Neuron (in vitro differentiated cells): ENCODE measurements around the gene NRDE2.
"Not testable (repeated sequence)": the region's sequence is repeated elsewhere in the genome, so short reads cannot be mapped to it uniquely, and the experiment has no call there.

Experiments
- H2AFZ ChIP-seq: one replicate; pipeline ENCODE4 v1.6.1; 2013; ENCODE audit warnings: low read depth, mild to moderate bottlenecking, inconsistent platforms, low read length, moderate library complexity
- H3K27me3 ChIP-seq: one replicate; pipeline ENCODE4 v1.6.1; 2013; ENCODE audit warnings: low read length; ENCODE audit not compliant: insufficient read depth
- H3K36me3 ChIP-seq: one replicate; pipeline ENCODE4 v1.6.1; 2013; ENCODE audit warnings: low read length; ENCODE audit not compliant: insufficient read depth
- H3K4me1 ChIP-seq: one replicate; pipeline ENCODE4 v1.6.1; 2013; ENCODE audit warnings: low read length; ENCODE audit not compliant: insufficient read depth
- H3K4me3 ChIP-seq: 2 replicates; pipeline ENCODE4 v1.5.1; 2013; ENCODE audit warnings: mild to moderate bottlenecking, low read length, moderate library complexity
- H3K9me3 ChIP-seq: one replicate; pipeline ENCODE4 v1.6.1; 2013; ENCODE audit warnings: low read length

The NRDE2 gene

GRCh38 chr14:90268420-90268819 is 63.3 kb downstream of the NRDE2 start:
- H3K36me3 ChIP-seq = peaks cover 86% of the 10 kb centered on the region
- H3K27me3 ChIP-seq = no peaks in the 10 kb centered on the region
- H2AFZ ChIP-seq = no peak overlapping the region
- no peaks in the 10 kb centered on the region for H3K4me1 ChIP-seq
- no peaks in the 10 kb centered on the region for H3K9me3 ChIP-seq
- no peak overlapping the region for H3K4me3 ChIP-seq

GRCh38 chr14:90266441-90267154 is 65.1 kb downstream of the NRDE2 start:
- H3K36me3 ChIP-seq = peaks cover 85% of the 10 kb centered on the region
- H3K4me3 ChIP-seq = no peak overlapping the region
- H2AFZ ChIP-seq = no peak overlapping the region
- no peaks in the 10 kb centered on the region for H3K4me1 ChIP-seq
- no peaks in the 10 kb centered on the region for H3K27me3 ChIP-seq
- H3K9me3 ChIP-seq = no peaks in the 10 kb centered on the region

- Histone ChIP-seq H3K4me3 (no peak overlapping the region), H3K9me3 (peaks cover 2% of the 10 kb centered on the region), H2AFZ (no peak overlapping the region), H3K27me3 (no peaks in the 10 kb centered on the region), H3K4me1 (no peaks in the 10 kb centered on the region), H3K36me3 (peaks cover 80% of the 10 kb centered on the region)
These were observed 67.8 kb downstream of the NRDE2 start for GRCh38 chr14:90263748-90264449.

- peak within 1 kb of the TSS; percentile 100 for H3K4me3 ChIP-seq
- peak within 1 kb of the TSS; percentile 90 for H2AFZ ChIP-seq
- H3K4me1 ChIP-seq = peaks cover 11% of the 10 kb centered on the region
- H3K27me3 ChIP-seq = peaks cover 2% of the 10 kb centered on the region
- peaks cover 29% of the 10 kb centered on the region for H3K36me3 ChIP-seq
- H3K9me3 ChIP-seq = peaks cover 2% of the 10 kb centered on the region
These were observed 75.2 kb downstream of the NRDE2 start, which contains the start of gene PSMC1 for GRCh38 chr14:90256354-90257131. TSS of gene PSMC1 (plus strand) at chr14:90256553. CDS start at chr14:90256598, 45 bp downstream.

GRCh38 chr14:90255871-90256270 is 75.9 kb downstream of the NRDE2 start:
- Histone ChIP-seq H3K36me3 (peaks cover 23% of the 10 kb centered on the region), H3K4me1 (peaks cover 11% of the 10 kb centered on the region), H3K27me3 (peaks cover 2% of the 10 kb centered on the region), H3K9me3 (no peaks in the 10 kb centered on the region), H2AFZ (peak overlapping the region; percentile 90), H3K4me3 (peak overlapping the region; percentile 100)

- Histone ChIP-seq H3K9me3 (no peaks in the 10 kb centered on the region), H3K36me3 (peaks cover 7% of the 10 kb centered on the region), H3K4me1 (peaks cover 11% of the 10 kb centered on the region), H3K27me3 (peaks cover 2% of the 10 kb centered on the region), H2AFZ (no peak overlapping the region), H3K4me3 (no peak overlapping the region)
These were observed 77.9 kb downstream of the NRDE2 start for GRCh38 chr14:90253826-90254225.

GRCh38 chr14:90248594-90248993 is 83.1 kb downstream of the NRDE2 start:
- no peak overlapping the region for H3K4me3 ChIP-seq
- H3K36me3 ChIP-seq = no peaks in the 10 kb centered on the region
- no peak overlapping the region for H2AFZ ChIP-seq
- H3K4me1 ChIP-seq = no peaks in the 10 kb centered on the region
- no peaks in the 10 kb centered on the region for H3K9me3 ChIP-seq
- peaks cover 2% of the 10 kb centered on the region for H3K27me3 ChIP-seq

GRCh38 chr14:90247441-90247840 is 84.3 kb downstream of the NRDE2 start:
- not testable (repeated sequence) for H3K4me1 ChIP-seq, H2AFZ ChIP-seq, H3K4me3 ChIP-seq, H3K36me3 ChIP-seq, H3K27me3 ChIP-seq, H3K9me3 ChIP-seq

GRCh38 chr14:90246936-90247335 is 84.8 kb downstream of the NRDE2 start:
- Histone ChIP-seq H3K4me1 (no peaks in the 10 kb centered on the region), H3K4me3 (no peak overlapping the region), H2AFZ (no peak overlapping the region), H3K9me3 (no peaks in the 10 kb centered on the region), H3K36me3 (no peaks in the 10 kb centered on the region), H3K27me3 (no peaks in the 10 kb centered on the region)

GRCh38 chr14:90242444-90242843 is 89.3 kb downstream of the NRDE2 start:
- H3K4me3 ChIP-seq = no peak overlapping the region

GRCh38 chr14:90239139-90239538 is 92.6 kb downstream of the NRDE2 start:
- no peaks in the 10 kb centered on the region for H3K36me3 ChIP-seq
- peaks cover 13% of the 10 kb centered on the region for H3K9me3 ChIP-seq
- H3K27me3 ChIP-seq = no peaks in the 10 kb centered on the region
- H3K4me1 ChIP-seq = no peaks in the 10 kb centered on the region
- no peak overlapping the region for H2AFZ ChIP-seq
- no peak overlapping the region for H3K4me3 ChIP-seq

More at GRCh38 chr14:90242444-90242843, 89.3 kb downstream of the NRDE2 start:
- Histone ChIP-seq H3K36me3 (no peaks in the 10 kb centered on the region), H2AFZ (no peak overlapping the region), H3K9me3 (peaks cover 13% of the 10 kb centered on the region), H3K4me1 (no peaks in the 10 kb centered on the region), H3K27me3 (no peaks in the 10 kb centered on the region)

- Histone ChIP-seq H2AFZ (no peak overlapping the region), H3K27me3 (peaks cover 3% of the 10 kb centered on the region), H3K4me3 (no peak overlapping the region), H3K4me1 (no peaks in the 10 kb centered on the region), H3K36me3 (no peaks in the 10 kb centered on the region), H3K9me3 (peaks cover 13% of the 10 kb centered on the region)
These were observed 96.4 kb downstream of the NRDE2 start for GRCh38 chr14:90235179-90235976.
